Hepatocyte (in vitro differentiated cells): ENCODE data around the gene BAIAP2L1.

ENCODE experiments used
- CTCF ChIP-seq: fragments of 200-600 bp; sonication (generic); IDR thresholded peaks from 2 replicates; pipeline ENCODE4 v1.5.1; 2016; ENCODE audit warnings: antibody characterized with exemption, mild to moderate bottlenecking; ENCODE audit not compliant: poor library complexity
- EZH2 ChIP-seq: fragments of 200-600 bp; sonication (generic); IDR thresholded peaks from 2 replicates; pipeline ENCODE4 v1.6.1; 2016; ENCODE audit warnings: antibody characterized with exemption, mild to moderate bottlenecking, borderline replicate concordance

GRCh38 chr7:98305951-98306535, 94.8 kb downstream of the BAIAP2L1 start:
- no peak for TF ChIP-seq EZH2
- no peak for TF ChIP-seq CTCF
